ENCODE data around the gene MAML3.
A peak's percentile ranks its signal among the peaks of the same experiment; 100 is the strongest.

Gene MAML3

DNA sequence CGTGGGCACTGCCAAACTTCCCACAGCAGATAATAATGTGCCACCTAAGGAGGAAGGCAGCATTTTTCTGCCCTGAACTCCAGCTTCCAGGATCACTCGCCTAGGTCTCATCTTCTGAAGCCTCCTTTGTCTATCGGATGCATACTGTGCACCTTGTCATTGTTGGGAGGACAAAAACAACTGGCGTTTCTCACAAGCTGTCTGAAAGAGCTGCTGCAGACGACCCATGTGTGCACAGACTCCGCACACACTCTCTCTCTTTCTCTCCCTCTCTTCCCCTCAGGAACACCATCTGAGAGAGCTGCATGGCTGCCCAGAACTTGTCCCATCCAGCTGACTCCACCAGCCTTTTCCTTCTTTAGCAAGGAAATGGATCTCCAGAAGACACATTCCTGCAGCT, 83.0 kb downstream of the MAML3 start:
- Mint-ChIP-seq H3K36me3 (ENCODE audit: low read depth) (no peaks in the 10 kb centered on the region), H3K4me1 (ENCODE audit: low read depth) (peaks cover 32% of the 10 kb centered on the region), H3K27ac (peak overlapping the region; percentile 39), H3K9me3 (no peaks in the 10 kb centered on the region), H3K27me3 (ENCODE audit: low read depth) (peaks cover 57% of the 10 kb centered on the region), H3K4me3 (peak overlapping the region; percentile 64)

GRCh38 chr4:140070366-140070765, 83.6 kb downstream of the MAML3 start:
- no peaks in the 10 kb centered on the region for H3K36me3 Mint-ChIP-seq (ENCODE audit: low read depth)
- H3K4me1 Mint-ChIP-seq (ENCODE audit: low read depth) = peaks cover 29% of the 10 kb centered on the region
- peak overlapping the region; percentile 39 for H3K27ac Mint-ChIP-seq
- H3K27me3 Mint-ChIP-seq (ENCODE audit: low read depth) = peaks cover 63% of the 10 kb centered on the region
- peak overlapping the region; percentile 64 for H3K4me3 Mint-ChIP-seq
- H3K9me3 Mint-ChIP-seq = no peaks in the 10 kb centered on the region

- Mint-ChIP-seq H3K4me3 (peak overlapping the region; percentile 18), H3K27me3 (ENCODE audit: low read depth) (peaks cover 66% of the 10 kb centered on the region), H3K36me3 (ENCODE audit: low read depth) (peaks cover 2% of the 10 kb centered on the region)
Observed at GRCh38 chr4:140069066-140069465, 84.9 kb downstream of the MAML3 start.

GRCh38 chr4:140068271-140068670, 85.7 kb downstream of the MAML3 start:
- Mint-ChIP-seq H3K4me1 (ENCODE audit: low read depth) (peaks cover 23% of the 10 kb centered on the region), H3K36me3 (ENCODE audit: low read depth) (peaks cover 2% of the 10 kb centered on the region), H3K27ac (no peak overlapping the region), H3K27me3 (ENCODE audit: low read depth) (peaks cover 66% of the 10 kb centered on the region), H3K9me3 (no peaks in the 10 kb centered on the region), H3K4me3 (no peak overlapping the region)

More at GRCh38 chr4:140069066-140069465, 84.9 kb downstream of the MAML3 start:
- Mint-ChIP-seq H3K27ac (no peak overlapping the region), H3K9me3 (no peaks in the 10 kb centered on the region), H3K4me1 (ENCODE audit: low read depth) (peaks cover 29% of the 10 kb centered on the region)

DNA sequence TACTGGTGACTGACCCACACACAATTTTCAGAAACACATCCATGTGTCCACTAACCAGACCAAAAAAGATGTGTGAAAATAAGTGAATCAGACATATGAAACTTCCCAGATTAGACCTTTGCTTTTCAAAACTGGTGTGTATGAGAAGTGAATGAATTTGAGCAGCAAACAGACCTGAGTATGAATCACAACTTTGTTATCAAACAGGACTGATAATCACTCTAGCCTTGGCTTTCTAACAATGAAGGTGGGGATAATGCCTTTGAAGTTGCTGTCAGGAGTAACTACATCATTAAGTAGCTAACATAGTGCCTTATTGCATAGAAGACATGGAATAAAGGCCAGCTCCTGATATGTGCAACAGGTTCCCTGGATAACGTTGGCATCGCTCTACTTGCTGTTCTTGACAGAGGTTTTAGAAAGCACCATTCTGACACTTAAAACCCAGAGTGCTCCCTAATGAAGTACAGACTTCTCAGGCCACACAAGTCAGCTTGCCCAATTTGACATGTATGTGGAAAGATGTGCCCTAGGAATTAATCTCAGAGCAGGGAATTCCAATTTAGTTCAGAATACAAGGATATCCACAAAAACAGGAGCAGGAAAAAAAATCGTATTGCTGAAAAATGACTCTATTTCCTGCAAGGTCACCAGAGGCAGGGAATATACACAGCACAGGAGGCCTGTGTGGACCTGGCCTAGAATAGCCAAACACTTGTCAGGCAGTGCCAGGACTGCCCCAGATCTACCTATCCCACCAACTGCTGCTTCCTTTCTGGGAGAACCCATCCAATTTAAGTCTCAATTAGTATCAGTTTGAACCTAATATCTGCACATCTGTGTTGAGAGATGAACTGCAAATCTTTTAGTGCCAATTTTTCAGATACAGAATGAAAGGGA, 87.7 kb downstream of the MAML3 start:
- Mint-ChIP-seq H3K27me3 (ENCODE audit: low read depth) (peaks cover 74% of the 10 kb centered on the region), H3K4me3 (no peak overlapping the region), H3K4me1 (ENCODE audit: low read depth) (peaks cover 13% of the 10 kb centered on the region), H3K36me3 (ENCODE audit: low read depth) (peaks cover 2% of the 10 kb centered on the region), H3K27ac (no peak overlapping the region), H3K9me3 (no peaks in the 10 kb centered on the region)

DNA sequence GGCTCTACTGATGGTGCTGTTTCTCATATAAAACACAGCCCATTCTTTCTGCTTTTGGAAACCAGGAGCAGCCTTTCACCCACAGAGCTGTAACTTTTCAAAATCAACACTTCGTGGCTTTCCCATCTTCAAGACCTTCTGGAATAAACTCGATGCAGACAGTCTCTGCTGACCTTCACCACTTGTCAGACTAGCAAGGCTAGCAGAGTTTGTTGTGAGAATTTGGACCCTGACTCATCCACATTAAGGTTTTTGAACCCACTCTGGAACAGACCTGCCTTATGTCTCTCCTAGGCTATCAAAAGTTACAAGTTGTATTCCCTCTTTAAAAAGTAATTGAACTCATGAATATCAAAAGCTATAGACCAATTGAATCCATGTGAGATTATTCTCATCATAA, 88.6 kb downstream of the MAML3 start:
- H3K36me3 Mint-ChIP-seq (ENCODE audit: low read depth) = peaks cover 2% of the 10 kb centered on the region
- H3K27me3 Mint-ChIP-seq (ENCODE audit: low read depth) = peaks cover 79% of the 10 kb centered on the region
- H3K27ac Mint-ChIP-seq = no peak overlapping the region
- H3K4me1 Mint-ChIP-seq (ENCODE audit: low read depth) = peaks cover 8% of the 10 kb centered on the region
- no peak overlapping the region for H3K4me3 Mint-ChIP-seq
- no peaks in the 10 kb centered on the region for H3K9me3 Mint-ChIP-seq

GRCh38 chr4:140061659-140062289, 92.2 kb downstream of the MAML3 start:
- H3K27me3 Mint-ChIP-seq (ENCODE audit: low read depth) = peaks cover 69% of the 10 kb centered on the region
- H3K4me3 Mint-ChIP-seq = no peak overlapping the region
- no peak overlapping the region for H3K27ac Mint-ChIP-seq
- H3K9me3 Mint-ChIP-seq = no peaks in the 10 kb centered on the region
- H3K36me3 Mint-ChIP-seq (ENCODE audit: low read depth) = peaks cover 2% of the 10 kb centered on the region
- H3K4me1 Mint-ChIP-seq (ENCODE audit: low read depth) = peaks cover 5% of the 10 kb centered on the region

DNA sequence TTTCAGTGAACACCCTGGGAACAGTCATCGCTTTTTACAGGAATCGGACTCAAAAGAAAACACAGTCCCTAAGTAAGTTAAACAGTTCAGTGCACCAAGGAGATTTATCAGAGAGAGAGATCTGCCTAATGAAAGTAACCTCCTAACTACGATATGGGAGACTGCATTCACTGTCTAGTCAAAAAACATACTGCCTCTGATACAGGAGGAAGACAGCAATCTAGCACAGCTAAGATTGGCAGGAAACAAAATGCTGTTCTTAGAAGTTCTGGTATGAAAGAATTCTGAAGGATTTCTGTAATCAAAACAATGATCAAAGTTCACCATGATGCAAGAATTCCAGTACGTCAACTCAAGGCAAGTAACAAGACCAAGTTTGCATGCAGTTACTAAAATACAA, 92.8 kb downstream of the MAML3 start:
- Mint-ChIP-seq H3K27ac (no peak overlapping the region), H3K9me3 (no peaks in the 10 kb centered on the region), H3K36me3 (ENCODE audit: low read depth) (peaks cover 2% of the 10 kb centered on the region), H3K4me1 (ENCODE audit: low read depth) (peaks cover 5% of the 10 kb centered on the region), H3K4me3 (no peak overlapping the region), H3K27me3 (ENCODE audit: low read depth) (peaks cover 69% of the 10 kb centered on the region)

DNA sequence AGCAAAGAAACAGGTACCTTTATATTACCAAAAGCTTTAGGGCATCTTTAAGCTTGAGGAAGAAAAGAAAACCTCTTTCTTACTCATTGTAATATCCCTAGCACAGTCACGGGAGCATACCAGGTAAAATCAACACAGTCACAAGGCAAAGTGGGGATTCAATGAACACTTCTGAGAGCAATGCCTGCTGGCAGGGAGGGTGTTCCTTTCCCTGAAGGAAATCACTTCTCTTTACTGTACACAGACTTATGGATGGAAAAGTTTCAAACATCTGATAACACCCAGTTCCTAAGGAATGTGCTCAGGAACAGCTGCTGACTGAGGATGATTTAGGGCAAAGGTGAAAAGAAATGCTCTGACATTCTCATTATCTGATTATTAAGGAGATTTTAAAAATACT, 94.8 kb downstream of the MAML3 start:
- Mint-ChIP-seq H3K36me3 (ENCODE audit: low read depth) (no peaks in the 10 kb centered on the region), H3K4me1 (ENCODE audit: low read depth) (peaks cover 11% of the 10 kb centered on the region), H3K4me3 (no peak overlapping the region), H3K9me3 (no peaks in the 10 kb centered on the region), H3K27me3 (ENCODE audit: low read depth) (peaks cover 69% of the 10 kb centered on the region), H3K27ac (no peak overlapping the region)

DNA sequence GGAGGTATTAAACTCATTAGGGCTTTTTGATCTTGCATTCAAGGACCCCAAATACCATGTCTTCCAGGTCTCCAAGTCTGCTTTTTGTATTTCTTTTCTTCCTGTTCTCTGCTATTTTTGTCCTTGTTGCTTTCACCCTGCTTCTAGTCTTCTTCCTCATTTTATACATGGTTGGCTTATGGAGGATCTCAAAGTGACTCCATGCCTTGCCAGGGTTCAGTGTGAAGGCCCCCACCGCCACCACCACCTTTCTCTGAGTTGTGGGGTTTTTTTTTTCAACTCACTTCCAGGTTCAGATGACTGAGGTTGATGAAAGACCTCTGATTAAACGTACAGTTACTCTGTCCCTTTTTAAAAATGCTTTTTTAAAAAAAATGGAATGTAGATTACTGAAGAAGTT, 96.3 kb downstream of the MAML3 start:
- Mint-ChIP-seq H3K36me3 (ENCODE audit: low read depth) (no peaks in the 10 kb centered on the region), H3K27ac (no peak overlapping the region)

GRCh38 chr4:140056015-140056414, 98.0 kb downstream of the MAML3 start:
- Mint-ChIP-seq H3K27ac (no peak overlapping the region), H3K4me3 (no peak overlapping the region), H3K9me3 (no peaks in the 10 kb centered on the region)

More for the DNA sequence above, 96.3 kb downstream of the MAML3 start:
- H3K9me3 Mint-ChIP-seq = no peaks in the 10 kb centered on the region
- peaks cover 13% of the 10 kb centered on the region for H3K4me1 Mint-ChIP-seq (ENCODE audit: low read depth)
- peaks cover 67% of the 10 kb centered on the region for H3K27me3 Mint-ChIP-seq (ENCODE audit: low read depth)
- H3K4me3 Mint-ChIP-seq = no peak overlapping the region

GRCh38 chr4:140054861-140055260, 99.1 kb downstream of the MAML3 start:
- Mint-ChIP-seq H3K27me3 (ENCODE audit: low read depth) (peaks cover 69% of the 10 kb centered on the region), H3K9me3 (no peaks in the 10 kb centered on the region), H3K4me3 (no peak overlapping the region), H3K4me1 (ENCODE audit: low read depth) (peaks cover 13% of the 10 kb centered on the region), H3K27ac (no peak overlapping the region), H3K36me3 (ENCODE audit: low read depth) (no peaks in the 10 kb centered on the region)

More at GRCh38 chr4:140056015-140056414, 98.0 kb downstream of the MAML3 start:
- peaks cover 65% of the 10 kb centered on the region for H3K27me3 Mint-ChIP-seq (ENCODE audit: low read depth)
- H3K4me1 Mint-ChIP-seq (ENCODE audit: low read depth) = peaks cover 12% of the 10 kb centered on the region
- no peaks in the 10 kb centered on the region for H3K36me3 Mint-ChIP-seq (ENCODE audit: low read depth)

DNA sequence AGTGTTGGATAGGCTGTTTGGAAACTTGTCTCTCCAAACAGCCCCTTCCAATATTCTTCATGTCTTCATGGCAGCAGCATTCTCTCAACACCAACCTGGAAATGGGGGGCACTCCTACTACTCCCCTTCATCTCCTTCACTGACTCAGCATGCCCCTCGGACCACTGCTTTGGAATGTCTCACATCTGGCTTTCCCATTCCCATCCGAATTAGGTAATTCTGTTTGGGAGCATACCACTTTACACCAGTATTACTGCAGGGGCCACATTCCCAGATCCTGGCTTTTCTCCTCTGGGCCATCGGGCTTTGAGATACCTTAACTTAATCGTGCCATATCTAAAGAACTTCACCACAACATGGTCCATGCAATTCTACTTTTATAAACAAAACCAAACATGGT, 100.8 kb downstream of the MAML3 start:
- peaks cover 74% of the 10 kb centered on the region for H3K27me3 Mint-ChIP-seq (ENCODE audit: low read depth)
- no peaks in the 10 kb centered on the region for H3K36me3 Mint-ChIP-seq (ENCODE audit: low read depth)
- peaks cover 23% of the 10 kb centered on the region for H3K4me1 Mint-ChIP-seq (ENCODE audit: low read depth)
- no peak overlapping the region for H3K4me3 Mint-ChIP-seq
- H3K27ac Mint-ChIP-seq = no peak overlapping the region
- no peaks in the 10 kb centered on the region for H3K9me3 Mint-ChIP-seq

DNA sequence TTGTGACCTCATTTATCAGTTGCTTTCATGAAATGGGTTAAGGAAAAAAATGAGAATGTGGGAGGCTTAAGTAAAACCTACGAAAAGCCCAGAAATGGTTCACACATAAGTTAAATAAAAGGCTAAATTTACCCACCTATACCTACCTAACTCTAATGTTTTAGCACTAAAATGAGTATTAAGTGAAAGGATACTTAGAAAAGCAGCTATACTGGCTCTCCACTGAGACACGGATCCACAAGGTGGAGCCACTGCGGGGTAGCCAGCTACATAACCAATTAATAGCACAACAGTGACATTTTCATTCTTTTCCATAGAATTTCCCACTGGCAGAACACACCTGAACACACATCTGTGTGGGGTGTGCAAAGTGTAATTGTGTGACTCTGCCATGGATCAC, 101.9 kb downstream of the MAML3 start:
- Mint-ChIP-seq H3K4me3 (no peak overlapping the region), H3K4me1 (ENCODE audit: low read depth) (peaks cover 23% of the 10 kb centered on the region), H3K36me3 (ENCODE audit: low read depth) (no peaks in the 10 kb centered on the region), H3K27ac (no peak overlapping the region), H3K9me3 (no peaks in the 10 kb centered on the region), H3K27me3 (ENCODE audit: low read depth) (peaks cover 80% of the 10 kb centered on the region)
